GM19372 (cell line): ENCODE data around the gene CGNL1.

Source experiments
- ATAC-seq: cut with Tn5 transposase; IDR thresholded peaks from one replicate; pipeline ENCODE4 v1.9.1; 2021; ENCODE audit warnings: mild to moderate bottlenecking, low read depth, moderate library complexity; ENCODE audit not compliant: unreplicated experiment

The CGNL1 gene

DNA sequence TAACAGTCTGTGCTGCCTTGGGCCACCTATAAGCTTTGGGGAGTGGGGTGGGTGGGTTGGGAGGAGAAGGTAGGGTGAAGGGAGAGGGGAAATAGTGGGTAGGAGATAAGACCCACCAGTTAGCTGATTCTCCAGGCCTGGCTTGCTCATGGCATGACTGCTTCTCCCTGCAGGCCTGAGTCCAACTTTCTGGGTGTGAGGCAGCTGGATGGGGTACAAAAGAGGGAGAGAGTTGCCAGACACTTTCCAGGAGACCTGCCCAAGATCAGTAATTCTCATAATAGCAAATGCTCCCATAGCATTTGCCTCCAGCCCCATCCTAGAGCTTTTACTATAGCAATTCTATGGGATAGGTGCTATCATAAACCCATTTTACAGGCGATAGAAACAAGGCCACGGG is 7.7 kb downstream of the CGNL1 start:
- ATAC-seq, result no peak

DNA sequence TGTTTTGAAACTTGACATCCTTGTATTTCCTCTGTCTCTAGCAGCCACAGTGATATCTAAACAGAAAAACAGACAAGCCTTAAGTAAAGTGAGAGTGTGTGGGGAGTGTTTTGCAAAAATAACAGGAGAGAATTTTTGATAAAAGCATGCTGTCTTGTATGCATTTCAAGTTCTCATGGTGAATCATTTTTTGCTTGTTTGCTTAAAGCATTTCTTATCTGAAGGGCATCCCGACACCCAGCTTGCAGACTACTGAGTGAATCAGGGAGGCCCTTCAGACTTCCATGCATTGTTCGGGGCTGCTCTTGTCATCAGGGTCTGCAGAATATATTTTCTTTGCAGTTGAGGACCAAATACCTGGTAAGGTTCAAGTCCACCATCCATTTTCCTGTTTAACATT is 8.5 kb downstream of the CGNL1 start:
- no peak for ATAC-seq

- no peak for ATAC-seq
Observed at GRCh38 chr15:57385923-57386390, 9.7 kb downstream of the CGNL1 start.

DNA sequence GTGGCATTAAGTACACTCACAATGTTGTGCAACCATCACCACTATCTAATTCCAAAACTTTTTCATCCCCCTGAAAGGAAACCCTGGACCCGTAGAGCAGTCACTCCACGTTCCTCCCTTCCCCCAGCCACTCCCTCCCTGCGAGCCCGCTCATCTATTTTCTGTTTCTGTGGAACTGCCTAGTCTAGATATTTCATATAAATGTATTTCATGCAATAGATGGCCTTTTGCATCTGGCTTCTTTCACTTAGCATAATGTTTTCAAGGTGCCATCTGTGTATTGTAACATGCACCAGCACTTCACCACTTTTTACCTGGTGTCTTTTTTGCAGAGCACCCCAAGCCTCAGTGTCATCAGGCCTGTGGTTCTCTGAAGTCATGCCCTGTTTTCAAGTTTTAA is 10.7 kb downstream of the CGNL1 start:
- no peak for ATAC-seq

GRCh38 chr15:57387564-57388076 is 11.3 kb downstream of the CGNL1 start:
- ATAC-seq, result no peak

DNA sequence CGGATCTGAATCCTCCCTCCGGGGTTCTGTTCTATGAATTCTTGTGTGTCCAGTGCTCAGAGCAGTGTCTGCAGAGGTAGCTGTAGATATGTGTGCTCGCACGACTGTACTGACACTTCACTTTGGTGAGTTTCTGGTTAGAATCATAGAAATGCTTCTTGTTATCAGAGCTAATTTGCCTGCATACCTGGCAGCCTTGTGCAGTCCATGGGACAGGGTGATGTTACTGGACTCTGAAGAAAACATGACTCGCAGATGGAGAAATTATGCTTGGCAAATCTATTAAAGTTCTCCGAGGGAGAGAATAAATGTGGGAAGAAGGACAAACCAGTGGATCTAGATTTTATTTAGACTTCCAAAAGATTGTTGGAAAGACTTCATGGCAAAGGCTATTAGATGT is 12.2 kb downstream of the CGNL1 start:
- no peak for ATAC-seq

GRCh38 chr15:57389991-57390390 is 13.7 kb downstream of the CGNL1 start:
- no peak for ATAC-seq

DNA sequence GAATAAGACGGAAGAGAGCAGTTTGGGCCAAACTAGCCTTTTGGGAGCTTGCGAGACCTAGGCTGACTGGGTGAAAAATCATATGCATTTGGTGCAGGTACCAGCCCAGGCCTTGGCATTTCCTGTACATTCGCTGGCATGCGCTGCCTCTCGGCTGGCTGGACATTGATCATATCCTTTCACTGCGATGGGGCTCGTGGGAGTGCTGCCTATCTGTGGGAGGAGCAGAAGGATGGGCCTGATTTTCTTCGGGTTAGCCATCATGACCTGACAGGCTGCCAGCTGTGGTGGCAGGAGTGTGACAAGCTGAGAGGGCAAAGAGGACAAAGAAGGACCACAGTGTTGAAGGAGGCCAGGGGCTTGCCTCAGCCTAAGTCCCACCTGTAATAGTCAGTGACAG is 14.3 kb downstream of the CGNL1 start:
- ATAC-seq, result no peak

DNA sequence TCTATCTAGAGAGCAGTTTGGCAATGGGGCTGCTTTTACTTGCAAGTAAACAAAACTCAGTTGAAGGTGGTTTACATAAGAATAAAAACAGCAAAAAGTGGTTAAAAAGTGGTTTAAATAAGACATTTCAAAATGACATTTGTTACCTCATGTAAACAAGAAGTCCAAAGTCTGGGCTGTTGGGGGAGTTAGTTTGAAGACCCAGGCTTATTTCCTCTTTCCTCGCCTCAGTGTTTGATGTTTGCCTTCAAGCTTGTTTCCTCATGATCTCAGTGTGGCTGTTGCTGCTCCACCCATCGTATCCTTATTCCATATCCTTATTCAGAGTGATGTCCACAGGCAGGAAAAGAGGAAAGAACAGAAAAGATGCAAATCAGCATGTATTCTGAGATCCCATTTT is 15.2 kb downstream of the CGNL1 start:
- no peak for ATAC-seq

GRCh38 chr15:57393061-57393460 is 16.8 kb downstream of the CGNL1 start:
- no peak for ATAC-seq

- no peak for ATAC-seq
Observed at GRCh38 chr15:57395292-57395691, 19.0 kb downstream of the CGNL1 start.

DNA sequence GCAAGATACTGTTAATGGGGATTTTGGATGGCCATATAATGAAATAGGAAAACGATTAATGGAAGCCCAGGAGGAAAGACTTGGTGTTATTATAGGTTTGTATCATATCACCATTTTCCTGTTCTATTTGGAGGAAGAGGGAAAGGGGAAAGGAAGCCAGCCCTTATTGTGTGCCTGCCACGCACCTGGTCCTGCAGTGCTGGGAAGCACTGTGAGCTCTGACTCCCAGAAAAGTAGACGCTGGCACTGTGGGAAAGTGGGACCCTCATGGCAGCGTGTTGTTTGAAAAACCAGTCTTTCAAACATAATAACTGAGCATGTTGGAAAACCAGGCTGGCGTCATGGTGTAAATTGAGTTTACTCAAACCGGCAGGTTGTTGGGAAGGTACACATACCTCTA is 22.0 kb downstream of the CGNL1 start:
- no peak for ATAC-seq

GRCh38 chr15:57401546-57401945 is 25.2 kb downstream of the CGNL1 start:
- no peak for ATAC-seq

DNA sequence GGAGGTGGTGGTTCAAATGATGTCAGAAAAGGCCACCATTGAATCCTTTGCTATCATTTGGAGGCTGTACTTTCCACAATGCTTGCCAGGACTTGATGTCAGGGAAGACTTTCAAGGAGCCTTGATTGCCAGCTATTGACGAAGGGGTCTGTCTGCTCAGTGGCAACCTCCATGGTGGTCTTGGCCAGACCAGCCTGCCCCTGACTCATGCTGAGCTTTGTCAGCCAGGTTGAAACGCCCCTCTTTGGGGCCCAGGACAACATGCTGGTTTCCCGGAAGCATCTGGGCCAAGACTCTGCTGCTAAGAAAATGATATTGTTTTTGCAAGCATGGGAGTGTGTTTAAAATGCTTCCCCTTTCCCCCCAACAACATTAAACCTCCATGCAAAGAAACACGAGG is 26.7 kb downstream of the CGNL1 start:
- ATAC-seq, result no peak

DNA sequence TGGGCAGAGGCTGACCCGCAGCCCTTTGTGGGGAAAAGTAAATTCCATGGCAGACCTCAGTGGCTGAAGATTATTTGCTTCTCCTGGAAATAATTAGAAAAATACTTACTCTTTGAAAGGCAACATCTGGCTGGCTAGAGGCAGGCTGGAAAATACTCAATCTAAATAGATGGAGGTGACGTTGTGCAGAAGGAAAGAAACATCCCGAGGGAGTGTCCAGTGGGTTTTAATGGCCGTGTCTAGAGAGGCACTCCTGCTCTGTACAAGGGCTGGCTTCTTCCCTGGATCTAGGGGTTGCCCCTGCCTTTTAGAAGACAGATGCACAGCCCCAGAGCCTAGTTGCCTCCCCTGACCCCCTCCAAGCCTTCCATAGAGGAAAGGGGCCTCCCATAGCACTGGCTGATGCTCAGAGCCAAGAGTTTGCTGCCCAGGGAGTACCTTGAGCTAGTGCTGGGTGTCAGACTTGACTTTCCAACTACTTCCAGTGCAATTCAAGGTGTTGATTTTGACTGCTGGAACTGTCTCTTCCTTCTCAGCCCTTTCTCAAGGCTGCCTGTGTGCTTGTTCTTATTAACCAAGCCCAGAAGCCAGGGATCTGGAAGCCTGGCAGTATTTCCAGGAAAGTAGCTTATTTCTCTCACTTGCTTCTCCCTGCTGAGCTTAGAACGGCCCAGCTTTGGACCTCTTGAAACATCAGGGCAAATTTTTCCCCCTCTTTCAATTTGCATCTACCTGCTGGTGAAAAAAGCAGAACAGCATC is 27.4 kb downstream of the CGNL1 start:
- ATAC-seq, result no peak

DNA sequence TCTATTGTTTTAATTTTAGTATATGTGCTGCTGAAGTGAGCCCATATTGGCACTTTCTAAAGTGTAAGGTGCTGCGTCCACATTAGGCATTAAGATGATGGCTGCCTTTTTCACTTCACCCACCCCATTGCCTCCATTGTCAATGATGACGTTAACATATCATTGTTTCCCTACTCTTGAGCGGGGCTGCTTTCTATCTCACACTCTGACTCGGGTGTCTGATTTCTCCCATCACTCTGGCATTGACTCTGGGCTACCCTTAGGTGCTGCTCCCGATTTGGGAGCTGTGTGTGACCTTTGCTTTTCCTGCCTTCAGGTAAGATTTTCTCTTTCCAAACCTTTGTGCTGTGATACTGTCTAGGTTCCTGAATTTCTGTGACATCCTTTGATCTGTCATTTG is 28.8 kb downstream of the CGNL1 start:
- no peak for ATAC-seq

GRCh38 chr15:57406062-57406772 is 29.9 kb downstream of the CGNL1 start:
- ATAC-seq, result no peak

GRCh38 chr15:57410373-57410772 is 34.1 kb downstream of the CGNL1 start:
- ATAC-seq, result no peak

DNA sequence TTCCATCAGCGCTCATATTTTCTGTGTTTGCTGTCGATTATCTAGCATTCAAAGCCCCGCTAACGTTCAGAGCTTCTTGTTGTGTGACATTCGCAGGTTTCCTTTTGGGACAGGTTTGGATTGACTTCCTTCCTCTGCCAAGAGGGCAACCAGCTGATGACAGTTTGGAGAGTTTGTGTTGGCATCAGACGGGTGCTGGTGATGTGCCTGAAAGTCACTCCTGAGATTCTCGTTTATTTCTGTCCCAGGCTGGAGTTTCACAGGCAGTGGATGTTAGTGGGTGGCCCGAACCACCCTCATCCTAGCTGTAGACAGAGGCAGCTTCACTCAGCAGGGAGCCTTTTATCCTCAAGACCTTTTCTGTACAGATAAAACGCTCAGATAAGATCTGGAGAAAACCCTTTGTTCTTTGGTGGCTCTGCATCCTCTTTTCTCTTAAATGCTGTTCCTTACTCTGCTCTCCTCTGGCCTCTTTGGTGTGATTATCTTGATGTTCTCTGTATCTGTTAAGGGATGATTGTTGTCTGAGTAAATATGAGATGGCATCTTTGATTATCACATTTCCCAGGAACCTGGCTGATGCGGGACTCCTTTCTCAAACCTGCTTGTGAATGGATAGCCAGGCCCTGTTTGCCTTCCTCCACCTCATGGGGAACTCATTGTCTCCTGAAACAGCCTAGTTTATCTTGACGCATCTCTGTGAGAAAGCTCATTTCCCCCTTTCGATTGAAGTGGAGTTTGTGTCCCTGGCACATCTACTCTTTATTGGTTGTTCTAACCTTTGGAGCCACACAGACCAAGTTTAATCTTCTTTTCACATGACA is 35.9 kb downstream of the CGNL1 start:
- no peak for ATAC-seq

DNA sequence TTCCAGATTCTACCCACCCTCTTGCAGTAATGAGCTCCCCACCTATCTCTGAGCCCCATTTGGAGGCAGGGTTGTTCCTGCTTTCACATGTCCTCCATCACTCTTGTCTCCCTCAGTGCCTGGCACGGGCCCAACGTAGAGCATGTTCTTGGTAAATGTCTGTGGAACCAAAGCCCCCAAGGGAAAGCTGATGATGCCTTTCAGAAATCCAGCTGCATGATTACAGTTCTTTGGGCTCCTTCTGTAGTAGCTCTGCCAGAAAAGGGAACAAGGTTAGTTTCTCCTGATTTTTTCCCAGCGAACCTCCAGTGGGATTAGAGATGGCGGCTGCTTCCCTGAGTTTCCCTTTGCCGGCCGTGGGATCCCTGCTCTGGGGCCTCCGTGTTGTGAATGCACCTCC is 39.3 kb downstream of the CGNL1 start:
- no peak for ATAC-seq

DNA sequence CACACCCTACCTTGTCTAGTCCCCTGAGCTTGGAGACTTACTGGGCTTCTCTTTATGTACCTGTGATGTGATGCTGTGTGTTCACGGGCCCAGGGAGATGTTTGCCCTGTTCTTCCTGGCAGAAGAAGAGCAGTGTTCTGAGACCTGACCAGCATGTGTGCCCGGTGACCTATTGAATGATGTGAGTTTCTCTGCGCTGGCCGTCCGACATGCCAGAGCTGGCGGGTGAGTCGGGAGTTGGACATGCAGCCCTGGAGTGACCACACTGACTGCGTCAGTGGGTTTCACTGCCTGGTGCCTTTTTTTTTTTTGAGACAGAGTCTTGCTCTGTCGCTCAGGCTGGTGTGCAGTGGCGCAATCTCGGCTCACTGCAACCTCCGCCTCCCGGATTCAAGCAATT is 42.3 kb downstream of the CGNL1 start:
- no peak for ATAC-seq
